ENCODE measurements around the gene UBE2H.
"Not testable (repeated sequence)": the region's sequence is repeated elsewhere in the genome, so short reads cannot be mapped to it uniquely, and the experiment has no call there.

Gene UBE2H

GRCh38 chr7:129823143-129823542 is 129.6 kb downstream of the UBE2H start:
- not testable (repeated sequence) for DNase-seq (ENCODE audit: low read depth in 3 of 3)

GRCh38 chr7:129821476-129821875 is 131.3 kb downstream of the UBE2H start:
- DNase-seq (ENCODE audit: low read depth in 3 of 3) = no peak

GRCh38 chr7:129816742-129817141 is 136.0 kb downstream of the UBE2H start:
- no peak for DNase-seq (ENCODE audit: low read depth in 3 of 3)

- DNase-seq (ENCODE audit: low read depth in 3 of 3) = no peak
Observed at GRCh38 chr7:129807863-129808262, 144.9 kb downstream of the UBE2H start.

GRCh38 chr7:129804890-129805719 is 147.7 kb downstream of the UBE2H start:
- no peak for DNase-seq (ENCODE audit: low read depth in 3 of 3)

- no peak for DNase-seq (ENCODE audit: low read depth in 3 of 3)
Observed at GRCh38 chr7:129804111-129804889, 148.5 kb downstream of the UBE2H start.

GRCh38 chr7:129803546-129804081 is 149.1 kb downstream of the UBE2H start:
- no peak for DNase-seq (ENCODE audit: low read depth in 3 of 3)

GRCh38 chr7:129801882-129802281 is 150.9 kb downstream of the UBE2H start:
- no peak for DNase-seq (ENCODE audit: low read depth in 3 of 3)

- no peak for DNase-seq (ENCODE audit: low read depth in 3 of 3)
Observed at GRCh38 chr7:129800901-129801300, 151.9 kb downstream of the UBE2H start.

GRCh38 chr7:129799350-129799955 is 153.3 kb downstream of the UBE2H start:
- DNase-seq (ENCODE audit: low read depth in 3 of 3) = no peak

GRCh38 chr7:129798616-129799349 is 154.0 kb downstream of the UBE2H start:
- DNase-seq (ENCODE audit: low read depth in 3 of 3) = no peak

- no peak for DNase-seq (ENCODE audit: low read depth in 3 of 3)
Observed at GRCh38 chr7:129797214-129797789, 155.5 kb downstream of the UBE2H start.

- no peak for DNase-seq (ENCODE audit: low read depth in 3 of 3)
Observed at GRCh38 chr7:129796186-129796775, 156.5 kb downstream of the UBE2H start.

GRCh38 chr7:129794461-129794860 is 158.3 kb downstream of the UBE2H start:
- DNase-seq (ENCODE audit: low read depth in 3 of 3) = not testable (repeated sequence)

GRCh38 chr7:129793506-129794310 is 159.1 kb downstream of the UBE2H start:
- DNase-seq (ENCODE audit: low read depth in 3 of 3) = no peak

GRCh38 chr7:129792721-129793120 is 160.0 kb downstream of the UBE2H start:
- DNase-seq (ENCODE audit: low read depth in 3 of 3) = no peak

- no peak for DNase-seq (ENCODE audit: low read depth in 3 of 3)
Observed at GRCh38 chr7:129790136-129790535, 162.6 kb downstream of the UBE2H start.

- no peak for DNase-seq (ENCODE audit: low read depth in 3 of 3)
Observed at GRCh38 chr7:129789652-129790051, 163.1 kb downstream of the UBE2H start.

GRCh38 chr7:129789000-129789399 is 163.8 kb downstream of the UBE2H start:
- DNase-seq (ENCODE audit: low read depth in 3 of 3) = no peak

Data from stimulated activated CD4-positive, alpha-beta T cell treated with anti-CD3 and anti-CD28 coated beads, TNF-alpha, amount 100 ng/mL, for 48 hours (primary cell).